ENCODE results near the gene UGT1A6.

UGT1A6 gene

DNA sequence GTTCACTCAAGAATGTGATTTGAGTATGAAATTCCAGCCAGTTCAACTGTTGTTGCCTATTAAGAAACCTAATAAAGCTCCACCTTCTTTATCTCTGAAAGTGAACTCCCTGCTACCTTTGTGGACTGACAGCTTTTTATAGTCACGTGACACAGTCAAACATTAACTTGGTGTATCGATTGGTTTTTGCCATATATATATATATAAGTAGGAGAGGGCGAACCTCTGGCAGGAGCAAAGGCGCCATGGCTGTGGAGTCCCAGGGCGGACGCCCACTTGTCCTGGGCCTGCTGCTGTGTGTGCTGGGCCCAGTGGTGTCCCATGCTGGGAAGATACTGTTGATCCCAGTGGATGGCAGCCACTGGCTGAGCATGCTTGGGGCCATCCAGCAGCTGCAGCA is 67.4 kb downstream of the UGT1A6 start, which contains the start of gene UGT1A1:
TSS of gene UGT1A1 (plus strand) at position 228 of the 400 bp plus-strand sequence. CDS start at position 246, 18 bp downstream.
- H3K9me3 ChIP-seq (ENCODE audit: control insufficient read depth, low read length): no peaks in the 10 kb centered on the region
- H3K4me2 ChIP-seq (ENCODE audit: low read length): no peak within 1 kb of the TSS
- no peak within 1 kb of the TSS for H2AFZ ChIP-seq
- H3K27ac ChIP-seq: no peak within 1 kb of the TSS
- H3K27me3 ChIP-seq (ENCODE audit: control insufficient read depth, insufficient read depth, low read length): no peaks in the 10 kb centered on the region
- H3K79me2 ChIP-seq: no peaks in the 10 kb centered on the region
- H3K4me3 ChIP-seq (ENCODE audit: low read depth, low read length): no peak within 1 kb of the TSS
- no peaks in the 10 kb centered on the region for H3K36me3 ChIP-seq (ENCODE audit: control insufficient read depth, insufficient read depth, low read length)
- no peak within 1 kb of the TSS for H3K9ac ChIP-seq
- TF ChIP-seq, protein P1, sequence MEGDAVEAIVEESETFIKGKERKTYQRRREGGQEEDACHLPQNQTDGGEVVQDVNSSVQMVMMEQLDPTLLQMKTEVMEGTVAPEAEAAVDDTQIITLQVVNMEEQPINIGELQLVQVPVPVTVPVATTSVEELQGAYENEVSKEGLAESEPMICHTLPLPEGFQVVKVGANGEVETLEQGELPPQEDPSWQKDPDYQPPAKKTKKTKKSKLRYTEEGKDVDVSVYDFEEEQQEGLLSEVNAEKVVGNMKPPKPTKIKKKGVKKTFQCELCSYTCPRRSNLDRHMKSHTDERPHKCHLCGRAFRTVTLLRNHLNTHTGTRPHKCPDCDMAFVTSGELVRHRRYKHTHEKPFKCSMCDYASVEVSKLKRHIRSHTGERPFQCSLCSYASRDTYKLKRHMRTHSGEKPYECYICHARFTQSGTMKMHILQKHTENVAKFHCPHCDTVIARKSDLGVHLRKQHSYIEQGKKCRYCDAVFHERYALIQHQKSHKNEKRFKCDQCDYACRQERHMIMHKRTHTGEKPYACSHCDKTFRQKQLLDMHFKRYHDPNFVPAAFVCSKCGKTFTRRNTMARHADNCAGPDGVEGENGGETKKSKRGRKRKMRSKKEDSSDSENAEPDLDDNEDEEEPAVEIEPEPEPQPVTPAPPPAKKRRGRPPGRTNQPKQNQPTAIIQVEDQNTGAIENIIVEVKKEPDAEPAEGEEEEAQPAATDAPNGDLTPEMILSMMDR (IDR thresholded peaks at IDR 0.05): no peak
- H3K4me1 ChIP-seq: no peaks in the 10 kb centered on the region

DNA sequence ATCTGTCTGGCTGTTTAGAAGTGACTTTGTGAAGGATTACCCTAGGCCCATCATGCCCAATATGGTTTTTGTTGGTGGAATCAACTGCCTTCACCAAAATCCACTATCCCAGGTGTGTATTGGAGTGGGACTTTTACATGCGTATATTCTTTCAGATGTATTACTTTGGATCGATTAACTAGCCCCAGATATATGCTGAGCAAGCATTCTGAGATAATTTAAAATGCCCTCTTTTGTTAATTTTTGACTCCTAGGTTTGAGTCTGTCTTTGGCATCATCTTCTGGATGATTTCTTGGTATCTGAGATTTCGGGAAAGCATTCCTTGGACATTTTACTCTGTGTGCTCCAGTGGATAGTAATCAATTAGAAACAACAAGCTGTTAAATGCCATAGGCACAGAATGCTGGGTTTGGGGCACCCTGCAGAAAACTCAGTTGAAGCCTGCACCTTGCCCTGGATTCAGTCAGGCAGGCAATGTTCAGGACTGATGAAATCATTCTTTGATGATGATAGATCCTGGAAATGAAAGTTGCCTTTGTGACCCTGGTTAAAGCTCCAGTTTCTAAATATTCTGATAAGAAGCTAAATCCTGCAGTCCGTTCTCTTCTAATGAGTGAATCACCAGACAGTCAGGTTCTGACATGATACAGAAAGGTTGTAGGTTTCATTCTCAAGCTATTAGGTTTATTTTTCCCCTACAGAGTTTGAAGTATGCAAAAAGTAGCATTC is 68.5 kb downstream of the UGT1A6 start:
- no peaks in the 10 kb centered on the region for H3K27me3 ChIP-seq (ENCODE audit: control insufficient read depth, insufficient read depth, low read length)
- H3K36me3 ChIP-seq (ENCODE audit: control insufficient read depth, insufficient read depth, low read length): no peaks in the 10 kb centered on the region
- H3K4me2 ChIP-seq (ENCODE audit: low read length): no peak overlapping the region
- H2AFZ ChIP-seq: no peak overlapping the region
- H3K9me3 ChIP-seq (ENCODE audit: control insufficient read depth, low read length): no peaks in the 10 kb centered on the region
- no peaks in the 10 kb centered on the region for H3K79me2 ChIP-seq
- H3K4me3 ChIP-seq (ENCODE audit: low read depth, low read length): no peak overlapping the region
- no peaks in the 10 kb centered on the region for H3K4me1 ChIP-seq
- no peak overlapping the region for H3K27ac ChIP-seq
- TF ChIP-seq, protein P1 (IDR thresholded peaks at IDR 0.05): no peak
- H3K9ac ChIP-seq: no peak overlapping the region

GRCh38 chr2:233764264-233764663 is 71.6 kb downstream of the UGT1A6 start:
- Histone ChIP-seq H3K9me3 (ENCODE audit: control insufficient read depth, low read length) (no peaks in the 10 kb centered on the region), H3K36me3 (ENCODE audit: control insufficient read depth, insufficient read depth, low read length) (no peaks in the 10 kb centered on the region), H3K4me3 (ENCODE audit: low read depth, low read length) (no peak overlapping the region), H3K27me3 (ENCODE audit: control insufficient read depth, insufficient read depth, low read length) (no peaks in the 10 kb centered on the region), H3K4me2 (ENCODE audit: low read length) (no peak overlapping the region), H3K79me2 (no peaks in the 10 kb centered on the region), H3K27ac (no peak overlapping the region), H3K4me1 (no peaks in the 10 kb centered on the region), H2AFZ (no peak overlapping the region), H3K9ac (no peak overlapping the region)
- TF ChIP-seq, protein P1 (IDR thresholded peaks at IDR 0.05): no peak

GRCh38 chr2:233764761-233765160 is 72.1 kb downstream of the UGT1A6 start:
- H3K79me2 ChIP-seq: no peaks in the 10 kb centered on the region
- H3K9me3 ChIP-seq (ENCODE audit: control insufficient read depth, low read length): no peaks in the 10 kb centered on the region
- no peak overlapping the region for H3K4me2 ChIP-seq (ENCODE audit: low read length)
- H3K4me1 ChIP-seq: no peaks in the 10 kb centered on the region
- H3K27ac ChIP-seq: no peak overlapping the region
- H2AFZ ChIP-seq: no peak overlapping the region
- H3K9ac ChIP-seq: no peak overlapping the region
- H3K27me3 ChIP-seq (ENCODE audit: control insufficient read depth, insufficient read depth, low read length): no peaks in the 10 kb centered on the region
- TF ChIP-seq, protein P1 (IDR thresholded peaks at IDR 0.05): no peak
- no peaks in the 10 kb centered on the region for H3K36me3 ChIP-seq (ENCODE audit: control insufficient read depth, insufficient read depth, low read length)
- H3K4me3 ChIP-seq (ENCODE audit: low read depth, low read length): no peak overlapping the region

- no peaks in the 10 kb centered on the region for H3K9me3 ChIP-seq (ENCODE audit: control insufficient read depth, low read length)
- H3K27me3 ChIP-seq (ENCODE audit: control insufficient read depth, insufficient read depth, low read length): no peaks in the 10 kb centered on the region
- H3K27ac ChIP-seq: no peak overlapping the region
- H3K36me3 ChIP-seq (ENCODE audit: control insufficient read depth, insufficient read depth, low read length): no peaks in the 10 kb centered on the region
- no peaks in the 10 kb centered on the region for H3K4me1 ChIP-seq
- TF ChIP-seq, protein P1 (IDR thresholded peaks at IDR 0.05): no peak
- H3K79me2 ChIP-seq: no peaks in the 10 kb centered on the region
- no peak overlapping the region for H3K4me2 ChIP-seq (ENCODE audit: low read length)
- no peak overlapping the region for H2AFZ ChIP-seq
- no peak overlapping the region for H3K9ac ChIP-seq
- H3K4me3 ChIP-seq (ENCODE audit: low read depth, low read length): no peak overlapping the region
These were observed 73.7 kb downstream of the UGT1A6 start for GRCh38 chr2:233766416-233766815.
